GM18861 (cell line): ENCODE results near the gene APLF.
"Not testable (repeated sequence)": the region's sequence is repeated elsewhere in the genome, so short reads cannot be mapped to it uniquely, and the experiment has no call there.

ENCODE experiments used
- ATAC-seq: cut with Tn5 transposase; IDR thresholded peaks from one replicate; pipeline ENCODE4 v1.9.1; 2021; ENCODE audit not compliant: unreplicated experiment

APLF gene

DNA sequence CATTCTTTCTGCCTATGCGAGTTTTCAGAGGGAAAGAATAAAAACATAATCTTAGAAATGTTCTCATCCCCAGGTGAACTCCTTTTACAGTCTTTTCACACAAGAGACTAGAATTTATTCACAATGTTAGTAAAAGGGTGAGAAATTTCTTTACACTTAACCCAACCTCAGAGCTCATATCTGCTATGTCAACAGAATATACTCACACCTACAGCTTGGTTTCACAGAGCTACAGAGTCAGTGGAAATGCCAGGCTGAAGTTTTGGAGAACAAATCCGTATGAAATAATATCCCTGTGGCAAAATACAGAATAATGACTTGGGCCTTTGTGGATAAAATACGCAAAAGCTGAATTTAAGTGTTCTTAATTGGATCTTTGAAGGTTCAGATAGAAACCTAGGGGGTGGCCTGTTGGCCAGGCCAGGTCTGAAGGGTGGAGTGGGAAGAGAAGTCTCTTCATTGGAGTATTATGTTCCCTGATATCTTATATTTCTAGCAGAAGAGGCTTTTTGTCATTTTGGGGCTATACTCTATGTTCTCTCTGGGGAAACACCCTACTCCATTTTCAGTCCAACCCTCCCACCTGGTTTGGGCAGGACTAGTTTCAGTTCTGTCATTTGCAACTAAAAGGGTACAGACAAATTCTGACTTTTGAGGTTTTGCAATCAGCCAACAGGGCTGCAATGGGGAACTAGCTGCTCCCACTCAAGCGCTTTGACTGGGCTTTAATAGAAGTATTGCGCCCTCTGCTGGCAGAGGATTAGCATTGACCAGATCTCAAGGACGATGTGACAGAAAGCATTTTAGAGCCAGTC is 26.0 kb upstream of the APLF start:
- peak; percentile 98 for ATAC-seq

DNA sequence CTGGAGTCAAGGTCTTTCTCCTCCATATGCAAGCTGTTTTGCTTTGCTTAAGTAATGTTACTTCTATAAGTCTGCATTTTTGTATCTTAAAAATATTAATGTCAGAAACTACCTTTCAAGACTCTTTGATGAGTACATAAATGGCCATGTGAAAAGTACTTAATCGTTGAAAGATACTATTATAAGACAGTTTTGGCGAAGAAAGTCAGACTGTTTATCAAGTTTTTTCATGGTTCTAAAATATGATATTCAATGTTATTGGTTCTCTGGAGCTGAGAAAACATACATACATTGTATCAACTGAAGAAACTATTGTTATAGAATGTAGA is 25.4 kb upstream of the APLF start:
- no peak for ATAC-seq

DNA sequence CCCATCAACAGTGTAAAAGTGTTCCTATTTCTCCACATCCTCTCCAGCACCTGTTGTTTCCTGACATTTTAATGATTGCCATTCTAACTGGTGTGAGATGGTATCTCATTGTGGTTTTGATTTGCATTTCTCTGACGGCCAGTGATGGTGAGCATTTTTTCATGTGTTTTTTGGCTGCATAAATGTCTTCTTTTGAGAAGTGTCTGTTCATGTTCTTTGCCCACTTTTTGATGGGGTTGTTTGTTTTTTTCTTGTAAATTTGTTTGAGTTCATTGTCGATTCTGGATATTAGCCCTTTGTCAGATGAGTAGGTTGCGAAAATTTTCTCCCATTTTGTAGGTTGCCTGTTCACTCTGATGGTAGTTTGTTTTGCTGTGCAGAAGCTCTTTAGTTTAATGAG is 21.0 kb upstream of the APLF start:
- not testable (repeated sequence) for ATAC-seq

DNA sequence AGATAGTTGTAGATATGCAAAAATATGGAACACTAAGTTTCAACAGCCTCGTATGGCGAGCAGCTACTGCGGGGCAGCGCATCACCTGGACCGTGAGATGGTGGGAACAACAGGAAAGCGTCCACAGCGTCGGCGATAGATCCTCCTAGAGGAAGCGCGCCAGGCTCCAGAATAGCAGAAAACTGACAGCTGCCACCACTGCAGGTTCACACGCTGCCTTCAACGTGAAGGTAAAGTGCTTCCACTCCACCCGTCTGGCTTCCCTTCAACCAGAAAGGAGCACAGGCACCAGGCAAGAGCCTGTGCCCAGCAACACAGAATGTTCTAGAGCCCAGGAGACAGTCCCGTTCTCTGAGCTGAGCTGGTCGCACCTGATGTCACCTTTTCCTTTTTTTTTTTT is 20.3 kb upstream of the APLF start:
- no peak for ATAC-seq

DNA sequence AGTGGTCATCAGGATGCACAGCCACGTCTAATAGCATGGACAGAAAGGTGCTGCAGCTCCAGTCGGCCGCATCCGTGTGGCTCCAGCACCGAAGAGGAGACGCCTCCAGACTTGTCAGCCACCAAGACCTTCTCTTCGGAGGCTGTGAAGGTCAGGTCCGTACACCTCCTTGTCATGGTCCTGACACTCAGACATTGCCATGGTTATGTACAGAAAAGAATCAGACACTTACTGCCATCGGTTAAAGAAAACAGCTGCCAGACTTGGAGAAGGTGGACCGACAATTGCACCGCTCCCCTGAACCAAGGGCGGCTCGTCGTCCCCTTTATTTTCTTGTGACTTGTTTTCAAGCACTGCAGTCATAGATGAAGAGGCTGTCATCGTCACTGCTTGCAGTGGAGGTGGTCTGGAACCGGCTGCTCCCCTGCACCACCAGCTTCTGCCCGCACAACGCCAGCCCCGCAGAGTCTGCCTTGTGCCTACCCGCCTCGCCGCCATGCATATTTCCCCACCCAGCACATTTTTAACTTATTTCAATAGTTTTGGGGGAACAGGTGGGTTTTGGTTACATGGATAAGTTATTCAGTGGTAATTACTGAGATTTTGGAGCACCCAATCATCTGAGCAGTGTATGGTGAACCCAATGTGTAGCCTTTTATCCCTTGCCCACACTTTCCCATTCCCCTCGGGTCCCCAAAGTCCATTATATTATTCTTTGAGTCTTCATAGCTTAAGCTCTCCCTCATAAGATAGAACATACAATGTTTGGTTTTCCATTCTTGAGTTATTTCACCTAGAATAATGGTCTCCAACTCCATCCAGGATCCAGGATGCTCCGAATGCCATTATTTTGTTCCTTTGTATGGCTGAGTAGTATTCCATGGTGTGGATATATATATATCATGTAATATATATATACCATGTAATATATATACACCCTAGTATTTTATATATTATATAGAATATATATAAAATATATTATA is 18.4 kb upstream of the APLF start:
- ATAC-seq, result no peak

DNA sequence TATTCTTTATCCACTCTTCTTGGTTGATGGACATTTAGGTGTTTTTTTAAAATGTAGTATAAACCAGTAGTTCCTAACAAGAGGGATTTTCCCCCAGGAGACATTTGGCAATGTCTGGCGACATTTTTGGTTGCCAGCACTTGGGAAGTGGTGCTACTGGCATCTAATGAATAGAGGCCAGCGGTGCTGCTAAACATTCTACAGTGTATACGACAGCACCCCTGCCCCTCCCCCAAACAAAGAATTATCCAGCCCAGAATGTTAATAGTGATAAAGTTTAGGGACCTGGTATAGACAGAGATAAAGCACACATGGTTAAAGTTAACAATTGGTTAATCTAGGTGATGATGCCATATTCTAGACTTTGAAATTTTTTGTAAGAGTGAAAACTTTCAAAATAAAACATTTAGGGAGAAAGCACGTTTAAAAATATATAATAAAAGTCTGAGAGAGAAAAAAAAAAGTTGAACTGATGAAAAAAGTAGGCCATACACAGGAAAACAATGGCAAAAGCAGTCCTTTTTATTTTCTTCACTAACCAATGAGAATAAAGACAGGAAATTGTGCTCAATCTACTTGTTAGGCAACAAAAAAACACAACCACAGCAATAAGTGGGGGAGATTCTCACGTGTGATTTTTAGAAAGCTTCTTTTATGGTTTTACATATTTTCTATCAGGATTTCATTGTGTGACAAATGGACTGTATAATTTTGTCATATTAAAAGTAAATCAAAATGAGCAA is 15.1 kb upstream of the APLF start:
- no peak for ATAC-seq

DNA sequence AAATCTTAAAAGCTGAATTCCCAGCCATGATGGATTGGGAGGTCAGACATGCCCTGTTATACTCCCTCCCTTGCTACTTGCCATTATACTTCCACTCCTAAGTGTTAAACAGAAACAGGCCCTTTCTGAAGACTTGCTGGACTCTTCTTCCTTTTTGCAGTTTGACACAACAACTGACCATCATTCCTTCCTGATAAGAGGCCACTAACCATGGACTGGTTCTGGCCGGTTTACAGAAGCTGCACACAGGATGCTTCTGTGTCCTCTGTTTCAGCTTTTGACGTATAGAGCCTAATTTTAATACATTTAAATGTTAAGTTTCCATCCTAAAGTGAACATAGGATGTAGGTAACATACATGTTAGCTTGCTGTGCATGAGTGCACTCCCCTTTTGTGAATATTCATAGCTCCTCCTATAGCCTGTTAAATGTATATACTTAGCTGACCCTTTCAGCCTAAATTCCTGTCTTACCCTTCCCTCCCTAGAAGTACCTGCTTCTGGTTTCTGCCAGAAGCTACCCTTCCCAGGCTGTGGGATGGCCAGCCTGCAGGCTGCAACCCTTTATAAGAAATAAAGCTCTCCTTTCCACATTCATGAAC is 13.5 kb upstream of the APLF start:
- ATAC-seq, result no peak

DNA sequence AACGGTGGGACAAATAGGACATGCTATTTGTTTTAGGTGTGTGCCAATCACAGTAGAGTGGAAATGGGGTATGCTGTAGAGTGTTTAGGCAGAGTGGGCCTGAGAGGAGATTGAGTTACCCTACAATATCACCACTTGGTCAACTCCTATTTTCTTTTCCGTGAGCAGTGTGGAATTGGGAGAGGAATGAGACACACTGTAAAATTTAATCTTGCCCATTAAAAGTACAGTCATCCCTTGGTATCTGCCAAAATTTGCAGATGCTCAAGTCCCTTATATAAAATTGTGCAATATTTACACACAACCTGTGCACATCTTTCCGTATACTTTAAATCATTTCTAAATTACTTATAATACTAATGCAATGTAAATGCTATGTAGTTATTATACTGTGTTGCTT is 12.7 kb upstream of the APLF start:
- no peak for ATAC-seq

DNA sequence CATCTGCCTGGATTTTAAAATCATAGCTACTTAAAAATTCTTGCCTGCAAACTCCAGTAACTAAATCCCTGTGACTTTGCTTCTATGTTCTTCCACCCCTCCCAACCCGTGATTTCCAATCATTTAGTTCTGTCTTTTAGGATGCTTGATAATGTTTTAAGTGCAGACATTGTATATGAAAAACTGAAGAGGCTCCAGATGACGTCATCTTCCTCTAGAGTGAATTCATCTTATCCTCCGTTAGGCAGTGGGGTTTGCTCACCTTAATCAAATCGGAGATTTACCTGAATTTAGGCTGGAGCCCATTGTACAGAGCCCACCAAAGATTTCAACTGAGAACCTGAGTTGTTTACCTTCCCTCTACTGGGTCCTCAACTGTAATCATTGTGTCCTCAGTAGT is 11.2 kb upstream of the APLF start:
- ATAC-seq, result no peak

DNA sequence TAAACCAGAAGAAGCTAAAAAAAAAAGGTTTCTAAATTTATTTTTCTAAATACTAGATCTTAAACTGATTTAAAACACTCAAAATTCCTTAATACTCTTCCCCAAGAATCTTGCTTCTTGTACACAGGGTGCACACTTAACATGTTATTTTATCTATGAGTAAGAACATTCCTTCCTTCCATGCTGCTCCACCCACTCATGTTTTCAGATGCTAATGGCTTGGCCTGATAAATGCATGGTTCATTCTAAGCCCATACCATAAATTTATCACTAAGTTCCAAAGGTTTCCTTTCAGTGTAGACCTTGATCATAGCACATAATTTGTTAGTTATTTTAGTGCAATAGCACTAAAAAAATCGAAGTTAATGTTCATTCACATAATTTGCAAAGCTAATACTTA is 8.4 kb upstream of the APLF start:
- no peak for ATAC-seq

DNA sequence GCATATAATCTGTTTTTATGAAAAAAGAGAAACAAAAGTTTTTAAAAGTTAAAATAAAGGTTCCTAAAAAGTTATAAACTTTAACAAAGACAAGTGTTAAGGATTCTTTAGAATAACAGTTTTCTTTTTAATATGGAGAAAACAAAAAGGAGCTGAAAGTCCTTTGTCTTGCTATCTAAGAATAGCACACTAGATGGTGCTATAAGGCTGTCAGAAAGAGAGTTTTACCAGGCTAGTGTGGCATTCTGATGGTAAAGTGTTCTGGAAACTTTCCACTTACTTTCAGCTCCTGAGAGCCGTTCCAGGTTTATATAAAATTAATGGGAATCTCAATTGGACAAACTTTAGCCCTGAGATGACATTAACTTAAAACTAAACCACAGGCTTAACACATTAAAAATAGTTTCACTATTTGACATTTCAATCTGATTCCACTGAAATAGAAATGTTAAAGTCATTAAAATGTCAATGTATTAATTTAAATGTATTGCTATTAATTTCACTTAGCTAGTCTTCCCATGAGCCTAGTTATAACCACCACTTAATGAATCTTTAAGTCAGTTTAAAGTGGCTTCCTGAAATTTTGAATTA is 4.0 kb upstream of the APLF start:
- ATAC-seq, result no peak

DNA sequence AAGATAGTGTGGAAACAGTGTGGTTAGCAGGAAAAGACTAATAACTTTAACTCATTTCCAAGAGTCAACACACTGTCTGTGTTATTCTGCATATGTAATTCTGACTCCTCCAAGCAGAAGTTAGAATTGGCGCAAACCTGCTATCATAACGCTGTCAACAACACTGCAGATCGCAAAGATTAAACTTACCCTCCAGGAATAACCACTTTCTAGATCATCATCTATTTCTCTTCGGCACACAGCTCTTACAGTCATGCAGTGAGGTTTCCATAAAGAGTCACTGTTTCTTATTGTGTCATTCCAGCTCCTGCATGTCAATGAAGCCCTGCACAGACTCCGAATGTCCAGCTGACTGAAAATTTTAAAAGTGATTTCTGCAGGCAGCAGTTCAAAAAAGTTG is 2.7 kb upstream of the APLF start:
- no peak for ATAC-seq

DNA sequence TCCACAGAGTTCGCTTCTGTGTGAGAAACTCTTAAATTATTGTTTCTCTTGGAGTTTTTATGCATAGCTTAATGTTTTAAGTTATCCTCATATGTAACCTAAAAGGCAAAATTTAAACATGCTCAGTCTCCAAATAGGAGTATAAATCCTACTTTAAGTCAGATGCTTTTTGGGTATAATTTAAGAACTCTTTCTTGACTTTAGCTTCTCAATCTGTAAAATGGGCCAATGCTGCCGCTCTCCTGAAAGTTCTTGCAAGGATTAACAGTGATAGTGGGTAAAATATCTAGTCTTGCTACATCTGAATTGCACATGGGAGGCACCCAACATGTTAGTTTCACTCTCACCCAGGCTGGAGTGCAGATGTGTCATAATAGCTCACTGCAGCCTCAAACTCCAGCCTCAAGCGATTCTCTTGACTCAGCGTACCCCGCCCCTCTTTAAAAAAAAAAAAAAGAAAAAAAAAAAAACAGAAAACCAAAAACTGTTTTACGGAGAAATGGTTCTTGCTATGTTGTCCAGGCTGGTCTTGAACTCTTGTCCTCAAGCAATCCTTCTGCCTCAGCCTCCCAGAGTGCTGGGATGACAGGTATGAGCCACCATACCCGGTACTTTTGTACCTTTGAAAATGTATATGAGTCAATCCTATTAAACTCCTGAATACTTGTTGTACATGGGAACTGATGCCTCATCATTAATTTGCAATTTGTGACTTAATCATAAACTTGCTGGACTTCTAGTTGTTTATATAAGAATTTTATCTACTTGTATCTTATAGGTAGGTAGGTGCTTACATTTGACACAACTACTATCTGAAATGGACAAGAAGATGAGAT is 2.1 kb upstream of the APLF start:
- no peak for ATAC-seq

DNA sequence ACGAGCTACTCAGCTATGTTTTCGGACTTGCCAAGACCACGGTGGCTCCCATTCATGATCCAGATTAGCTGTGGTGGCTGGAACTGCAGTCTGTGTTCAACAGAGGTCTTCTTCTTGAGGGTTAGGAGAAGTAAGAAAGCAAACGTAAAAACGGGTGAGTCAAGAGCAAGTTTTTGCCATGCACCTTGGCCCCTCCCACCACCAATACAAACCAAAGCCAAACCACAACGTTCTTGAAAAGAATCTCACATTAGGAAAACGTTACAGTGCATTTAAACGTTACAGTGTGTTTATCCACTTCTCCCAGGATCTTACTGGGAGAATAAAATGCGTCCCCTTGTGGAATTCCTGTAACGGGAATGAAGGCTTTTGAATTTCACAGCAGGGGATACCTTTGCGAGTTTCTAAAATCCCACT is 1.0 kb upstream of the APLF start:
- ATAC-seq, result no peak

DNA sequence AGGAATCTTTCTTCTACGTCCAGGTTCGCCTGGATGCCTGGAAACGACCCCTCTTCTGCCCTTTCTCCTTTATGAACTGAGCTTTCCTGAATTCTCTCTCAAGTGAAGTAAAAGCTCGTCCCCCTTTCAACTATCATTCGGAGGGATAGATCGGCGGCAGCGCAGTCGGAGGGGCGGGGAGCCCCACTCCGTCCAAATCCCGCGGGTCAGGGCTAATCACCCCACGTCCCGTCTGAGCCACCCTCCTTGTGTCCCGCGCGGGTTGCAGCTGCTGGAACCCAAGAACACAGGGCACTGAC is 658 bp upstream of the APLF start:
- no peak for ATAC-seq

DNA sequence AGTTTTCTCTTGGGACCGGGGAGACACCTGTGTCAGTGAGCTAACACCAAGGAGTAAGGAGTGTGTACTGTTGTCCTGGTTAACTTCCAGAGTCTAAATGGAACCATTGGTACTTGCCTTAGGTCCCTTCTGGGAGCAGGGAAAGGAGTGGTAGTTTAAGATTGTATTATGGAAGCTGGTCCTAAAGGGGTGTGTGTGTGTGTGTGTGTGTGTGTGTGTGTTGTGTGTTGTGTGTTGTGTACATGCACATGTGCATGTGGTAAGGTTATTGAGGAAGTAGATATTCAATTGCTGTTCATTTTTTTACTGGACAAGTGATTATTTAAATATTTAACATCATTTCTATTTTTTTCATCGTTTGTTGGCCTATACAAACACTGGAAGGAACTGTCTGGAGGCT is 1.4 kb downstream of the APLF start:
- no peak for ATAC-seq

DNA sequence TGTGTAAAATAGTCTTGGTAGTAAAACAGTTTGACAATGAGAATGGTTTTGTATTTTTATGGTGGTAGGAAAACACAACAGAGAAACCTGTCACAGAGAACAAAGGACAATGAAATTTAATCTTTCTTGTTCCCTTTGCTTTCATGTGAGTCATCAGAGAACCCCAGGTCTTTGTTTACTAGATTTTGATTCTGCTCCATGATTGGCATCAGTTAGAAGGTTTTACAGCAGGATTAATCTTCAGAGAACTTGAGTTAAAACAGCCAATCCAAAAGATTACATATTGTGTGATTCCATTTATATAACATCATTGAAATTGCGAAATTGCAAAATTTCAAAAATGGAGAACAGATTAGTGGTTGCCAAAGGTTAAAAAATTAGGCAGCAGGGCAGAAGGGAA is 2.5 kb downstream of the APLF start:
- ATAC-seq, result no peak

DNA sequence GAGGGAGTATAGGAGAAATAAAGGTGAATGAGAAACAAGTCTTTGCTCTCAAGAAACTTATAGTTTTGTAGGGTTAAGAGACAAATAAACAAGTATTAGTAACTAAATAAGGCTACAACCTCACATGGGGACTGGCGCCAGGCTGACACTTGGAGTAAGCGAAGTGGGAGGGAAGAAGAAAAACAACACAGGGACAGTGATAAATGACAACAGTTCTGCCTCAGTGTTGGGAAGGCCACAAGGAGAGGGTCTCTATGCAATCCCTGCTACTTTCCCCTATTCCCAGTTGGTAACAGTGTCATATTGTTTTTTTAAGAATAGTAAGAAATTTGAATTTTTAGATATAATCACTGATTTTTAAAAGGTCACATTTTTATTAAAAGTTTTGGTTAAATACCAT is 4.0 kb downstream of the APLF start:
- ATAC-seq, result no peak

DNA sequence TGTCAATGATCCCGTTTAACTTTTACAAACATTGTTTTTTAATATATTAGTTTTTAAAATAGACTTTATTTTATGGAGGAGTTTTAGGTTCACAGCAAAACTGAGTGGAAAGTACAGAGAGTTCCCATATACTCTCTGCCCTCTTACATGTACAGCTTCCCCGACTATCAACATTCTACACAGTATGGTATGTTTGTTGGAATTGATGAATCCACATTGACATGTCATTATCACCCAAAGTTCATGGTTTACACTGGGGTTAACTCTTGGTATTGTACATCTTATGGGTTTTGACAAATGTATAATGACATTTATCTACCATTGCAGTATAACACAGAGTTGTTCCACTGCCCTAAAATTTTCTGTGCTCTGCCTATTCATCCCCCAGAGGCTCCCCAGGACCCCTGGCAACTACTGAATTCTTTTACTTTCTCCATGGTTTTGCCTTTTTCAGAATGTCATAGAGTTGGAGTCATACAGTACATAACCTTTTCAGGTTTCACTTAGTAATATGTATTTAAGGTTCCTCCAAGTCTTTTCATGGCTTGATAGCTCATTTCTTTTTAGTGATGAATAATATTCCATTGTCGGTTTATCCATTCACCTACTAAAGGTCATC is 5.5 kb downstream of the APLF start:
- ATAC-seq, result no peak

DNA sequence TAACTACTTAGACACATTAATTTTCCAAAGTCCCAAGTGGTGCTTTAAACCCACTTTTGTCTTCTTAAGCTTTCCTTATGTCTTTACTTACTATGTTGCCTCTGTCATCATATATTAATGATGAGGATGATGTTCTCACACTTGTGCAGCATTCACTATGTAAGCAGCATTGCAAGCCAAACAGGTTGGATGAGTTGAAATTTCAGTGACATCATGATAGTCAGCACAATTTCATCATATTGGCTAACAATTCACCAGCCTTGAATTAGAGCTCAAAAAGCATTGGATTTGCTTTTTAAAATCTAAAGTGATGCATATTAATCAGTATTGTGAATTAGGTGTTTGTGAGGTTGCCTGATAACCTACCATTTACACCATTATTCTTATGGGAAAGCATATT is 7.7 kb downstream of the APLF start:
- no peak for ATAC-seq
